Epithelial cell of prostate (primary cell): ENCODE measurements around the gene MUCL1.
"Not testable (repeated sequence)": the region's sequence is repeated elsewhere in the genome, so short reads cannot be mapped to it uniquely, and the experiment has no call there.

Source experiments
- DNase-seq: peaks from one replicate; pipeline ENCODE4 v3.0.0-alpha.2; 2011; ENCODE audit warnings: low read depth, low spot score
- H3K27ac ChIP-seq: fragments of 450-650 bp; 2 replicates; pipeline ENCODE4 v1.5.1; 2017; ENCODE audit warnings: mild to moderate bottlenecking

Gene MUCL1

DNA sequence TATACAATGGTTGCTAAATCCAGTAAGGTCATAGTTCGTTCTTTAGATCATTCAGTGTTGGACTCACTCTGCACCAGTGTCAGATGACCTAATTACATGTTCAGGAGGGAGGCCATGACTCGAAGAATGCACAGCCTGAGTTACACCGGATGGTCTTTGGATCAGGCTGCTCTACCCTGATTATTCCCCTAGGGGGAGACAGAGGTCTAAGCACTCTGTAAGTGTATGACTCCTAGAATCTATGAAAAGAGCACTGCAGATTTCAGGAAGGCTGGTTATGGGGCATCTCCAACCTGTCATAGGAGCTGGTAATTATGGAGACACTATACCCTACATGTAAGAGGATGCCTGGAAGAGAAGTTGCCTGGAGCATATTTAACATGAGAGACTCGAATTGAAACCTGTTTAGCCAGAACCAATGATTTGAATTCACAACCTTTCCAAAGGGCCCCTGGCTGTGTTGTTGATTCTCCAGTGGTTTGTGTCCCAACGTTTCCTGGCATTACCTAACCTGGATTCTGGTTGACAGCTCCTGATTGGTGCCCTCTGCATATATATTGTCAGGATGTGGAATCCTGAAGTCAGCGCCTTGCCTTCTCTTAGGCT, at the start of gene MUCL1:
Gene MUCL1 (plus strand): TSS at position 584 of the 606 bp plus-strand sequence. CDS start 67 bp downstream, outside the sequence.
- peak; percentile 18 for DNase-seq
- no peak within 1 kb of the TSS for H3K27ac ChIP-seq

DNA sequence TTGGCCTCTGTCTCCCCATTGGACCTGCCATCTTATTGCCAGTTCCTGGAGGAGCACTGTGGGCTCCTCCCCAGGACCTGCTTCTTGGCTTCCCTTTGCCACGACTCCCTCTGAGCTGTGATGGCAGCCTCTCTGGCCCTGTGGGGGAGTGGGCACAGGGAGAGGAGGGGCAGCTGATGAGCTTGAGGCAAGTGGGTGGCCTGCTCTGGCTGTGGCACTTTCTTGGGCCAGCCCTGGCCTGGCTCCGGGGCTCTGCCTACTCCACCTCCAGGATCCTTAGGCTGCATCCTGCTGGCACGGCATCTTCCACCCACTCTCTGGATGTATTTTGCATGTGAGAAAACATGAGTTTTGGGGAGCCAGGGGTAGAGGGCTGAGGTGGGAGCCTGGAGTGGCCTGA, 32.6 kb upstream of the MUCL1 start:
- no peak for DNase-seq
- H3K27ac ChIP-seq: no peak overlapping the region

DNA sequence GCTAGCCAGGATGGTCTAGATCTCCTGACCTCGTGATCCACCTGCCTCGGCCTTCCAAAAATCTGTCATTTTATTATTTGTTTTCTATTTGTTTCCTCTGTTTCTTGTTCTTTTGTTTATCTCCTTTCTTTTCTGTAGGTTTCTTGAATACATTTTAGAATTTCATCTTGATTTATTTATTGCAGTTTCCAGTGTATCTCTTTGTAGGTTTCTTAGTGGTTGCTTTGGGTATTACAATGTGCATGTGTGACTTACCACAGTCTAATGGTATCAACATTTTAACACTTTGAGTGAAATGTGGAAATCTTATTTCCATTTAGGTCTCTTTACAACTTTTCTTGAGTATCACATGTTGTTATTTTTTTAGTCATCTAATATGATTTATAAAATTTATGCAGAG, 29.9 kb upstream of the MUCL1 start:
- DNase-seq: no peak
- H3K27ac ChIP-seq: no peak overlapping the region

DNA sequence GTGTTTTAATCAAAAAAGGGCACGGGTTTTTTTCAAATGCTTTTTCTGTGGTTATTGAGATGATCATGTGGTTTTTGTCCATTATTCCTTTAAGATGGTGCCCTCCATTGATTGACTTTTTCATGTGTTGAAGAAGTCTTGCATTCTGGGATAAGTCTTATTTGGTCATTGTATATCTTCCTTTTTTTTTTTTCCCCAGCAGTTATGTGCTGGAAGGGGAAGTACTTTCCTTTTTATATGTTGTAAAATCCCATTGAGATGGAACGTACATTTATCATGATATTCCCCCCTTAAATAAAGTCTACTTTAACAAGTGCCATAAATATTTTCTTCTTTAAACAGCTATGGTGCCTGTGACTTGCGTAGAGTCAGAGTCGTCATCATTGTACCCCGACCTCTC, 24.8 kb upstream of the MUCL1 start:
- no peak overlapping the region for H3K27ac ChIP-seq
- no peak for DNase-seq

DNA sequence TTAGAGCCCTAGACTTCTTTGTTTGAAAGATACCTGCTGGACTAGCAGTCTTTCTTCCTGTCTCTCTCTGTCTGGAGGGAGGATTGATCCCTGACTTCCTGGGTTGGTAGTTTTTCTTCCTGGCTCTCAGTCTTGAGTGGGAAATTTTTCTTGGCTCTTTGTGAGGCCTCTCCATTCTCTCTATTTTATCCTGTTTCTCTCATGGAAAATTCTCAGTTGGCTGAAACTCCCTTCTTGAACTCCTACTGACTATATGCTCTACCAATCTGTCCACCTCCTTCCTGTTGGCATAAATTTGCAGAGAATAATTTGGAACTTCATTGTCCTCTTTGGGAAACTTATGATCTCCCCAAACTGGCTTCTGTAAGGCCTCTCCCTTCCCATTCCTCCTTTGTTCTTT, 24.1 kb upstream of the MUCL1 start:
- DNase-seq: no peak
- no peak overlapping the region for H3K27ac ChIP-seq

GRCh38 chr12:54831631-54832030, 22.7 kb upstream of the MUCL1 start:
- no peak for DNase-seq
- no peak overlapping the region for H3K27ac ChIP-seq

- no peak overlapping the region for H3K27ac ChIP-seq
- no peak for DNase-seq
Measured at GRCh38 chr12:54840244-54840865, 14.0 kb upstream of the MUCL1 start.

GRCh38 chr12:54857406-54857805, 3.1 kb downstream of the MUCL1 start:
- no peak overlapping the region for H3K27ac ChIP-seq
- DNase-seq: no peak

DNA sequence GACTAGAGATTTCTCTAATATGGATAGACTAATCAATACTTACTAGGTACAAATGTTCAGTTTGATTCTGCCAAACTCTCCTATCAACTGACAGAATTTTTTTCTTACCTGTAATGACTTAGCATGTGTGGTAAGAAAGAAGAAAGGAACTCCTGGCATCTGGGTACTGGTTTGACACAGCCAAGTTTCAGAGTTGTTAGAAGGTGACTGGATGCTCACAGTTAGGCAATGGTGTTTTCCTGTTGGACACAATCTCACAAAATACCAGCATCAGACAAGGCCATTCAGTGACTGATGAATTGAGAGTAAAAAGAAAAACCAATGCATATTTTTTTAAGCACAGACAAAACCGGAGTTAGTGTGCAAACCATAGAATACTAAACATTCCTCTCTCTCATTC, 4.2 kb downstream of the MUCL1 start:
- DNase-seq: no peak
- no peak overlapping the region for H3K27ac ChIP-seq

- DNase-seq: no peak
- H3K27ac ChIP-seq: no peak overlapping the region
Measured at GRCh38 chr12:54859502-54859901, 5.2 kb downstream of the MUCL1 start.

DNA sequence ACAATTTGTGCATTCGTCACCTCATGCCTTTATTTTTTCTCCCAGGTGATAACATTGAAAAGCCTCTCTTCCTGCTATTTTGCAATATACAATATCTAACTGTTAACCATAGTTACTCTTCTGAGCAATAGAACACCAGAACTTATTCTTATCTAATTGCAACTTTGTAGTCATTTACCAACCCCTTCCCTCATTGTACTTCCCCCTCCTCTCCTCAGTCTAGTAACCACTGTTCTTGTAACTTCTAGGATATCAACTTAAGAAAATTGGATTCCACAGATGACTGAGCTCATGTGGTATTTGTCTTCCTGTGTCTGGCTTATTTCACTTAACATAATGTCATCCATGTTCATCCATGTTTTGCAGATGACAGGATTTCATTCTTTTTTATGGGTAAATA, 7.6 kb downstream of the MUCL1 start:
- H3K27ac ChIP-seq: no peak overlapping the region
- no peak for DNase-seq

DNA sequence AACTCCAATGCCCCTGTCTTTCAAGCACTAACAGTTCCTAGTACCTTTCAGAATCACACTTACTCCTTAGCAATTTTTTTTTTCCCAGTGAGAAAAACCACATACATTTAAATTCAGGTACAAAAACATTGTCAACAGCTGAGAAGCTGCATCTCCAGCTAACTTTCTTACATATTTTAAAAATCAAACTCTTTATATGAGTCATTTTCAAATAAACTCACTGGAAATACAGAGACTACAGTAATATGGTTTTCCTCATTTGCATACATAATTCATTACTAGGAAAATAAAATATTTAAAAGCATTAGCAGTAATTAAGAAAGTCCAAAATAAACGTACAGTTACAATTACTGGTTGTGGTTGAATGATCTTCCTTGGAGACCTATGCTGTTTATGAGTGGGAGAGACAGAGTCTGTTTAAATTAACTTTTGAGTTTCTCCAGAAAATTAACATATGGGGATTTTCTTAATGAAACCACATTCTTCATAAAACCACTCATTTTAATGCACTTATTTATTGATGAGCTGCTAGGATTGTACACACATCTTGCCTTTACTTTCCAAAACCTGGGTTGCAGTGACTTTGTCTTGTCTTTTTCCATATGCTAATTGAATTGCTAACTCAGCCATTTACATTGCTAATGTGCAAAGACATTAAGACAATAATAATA, 9.8 kb downstream of the MUCL1 start:
- H3K27ac ChIP-seq: no peak overlapping the region
- DNase-seq: no peak

DNA sequence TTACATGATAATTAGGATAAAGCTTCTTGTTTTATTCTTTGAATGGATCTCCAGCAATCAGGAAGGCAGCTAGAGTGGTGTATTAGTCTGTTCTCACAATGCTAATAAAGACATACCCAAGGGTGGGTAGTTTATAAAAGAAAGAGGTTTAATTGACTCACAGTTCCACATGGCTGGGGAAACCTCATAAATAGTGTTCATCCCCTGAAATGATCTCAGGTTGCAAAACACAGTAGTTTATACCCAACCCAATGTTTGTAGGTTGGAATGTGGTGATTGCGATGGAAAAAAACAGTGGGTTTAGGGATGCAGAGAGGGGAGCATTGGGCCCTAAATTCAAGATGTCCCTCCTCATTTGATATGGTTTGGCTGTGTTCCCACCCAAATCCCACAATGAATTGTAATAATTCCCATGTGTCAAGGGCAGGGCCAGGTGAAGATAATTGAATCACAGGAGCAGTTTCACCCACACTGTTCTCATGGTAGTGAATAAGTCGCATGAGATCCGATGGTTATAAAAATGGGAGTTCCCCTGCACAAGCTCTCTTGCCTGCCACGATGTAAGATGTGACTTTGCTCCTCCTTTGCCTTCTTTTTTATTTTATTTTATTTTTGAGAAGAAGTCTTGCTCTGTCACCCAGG, 11.5 kb downstream of the MUCL1 start:
- no peak overlapping the region for H3K27ac ChIP-seq
- no peak for DNase-seq

GRCh38 chr12:54868690-54869089, 14.4 kb downstream of the MUCL1 start:
- no peak overlapping the region for H3K27ac ChIP-seq
- no peak for DNase-seq

GRCh38 chr12:54870048-54870447, 15.7 kb downstream of the MUCL1 start:
- DNase-seq: no peak
- no peak overlapping the region for H3K27ac ChIP-seq

- H3K27ac ChIP-seq: no peak overlapping the region
- peak; percentile 49 for DNase-seq
Measured at GRCh38 chr12:54870617-54871016, 16.3 kb downstream of the MUCL1 start.

GRCh38 chr12:54879150-54879549, 24.8 kb downstream of the MUCL1 start:
- H3K27ac ChIP-seq: peak overlapping the region; percentile 57

GRCh38 chr12:54879579-54879978, 25.3 kb downstream of the MUCL1 start:
- peak overlapping the region; percentile 57 for H3K27ac ChIP-seq
- DNase-seq: no peak

More at GRCh38 chr12:54879150-54879549, 24.8 kb downstream of the MUCL1 start:
- DNase-seq: no peak

DNA sequence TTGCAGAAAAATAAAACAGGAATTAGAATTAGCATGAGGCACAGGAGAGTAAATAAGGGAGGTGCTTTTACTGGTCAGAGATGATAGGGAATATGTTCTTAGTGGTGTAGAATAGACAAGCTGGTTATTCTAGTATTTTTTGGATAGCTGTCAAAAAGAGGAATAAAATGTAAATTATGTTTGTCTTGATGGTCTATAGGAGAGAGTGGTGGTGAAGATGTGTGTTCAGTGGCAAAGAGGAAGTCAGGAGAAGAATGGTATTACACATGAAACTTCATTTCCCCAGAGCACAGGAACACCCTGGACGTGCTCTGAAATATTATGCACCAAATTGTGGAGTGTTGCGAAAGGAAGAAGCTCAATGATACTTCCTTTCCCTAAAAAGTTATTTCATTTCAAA, 27.8 kb downstream of the MUCL1 start:
- no peak for DNase-seq
- H3K27ac ChIP-seq: no peak overlapping the region

GRCh38 chr12:54882597-54882996, 28.3 kb downstream of the MUCL1 start:
- DNase-seq, H3K27ac ChIP-seq: not testable (repeated sequence)

GRCh38 chr12:54888428-54888827, 34.1 kb downstream of the MUCL1 start:
- DNase-seq, H3K27ac ChIP-seq: not testable (repeated sequence)
